HCT116 (cell line): Measurements from ENCODE around the gene MED25. TPM values are rescaled to one million over a fixed set of nuclear protein-coding genes. Genes with fewer than 3 reads are reported as not detected.

Experiments
- ATAC-seq: fragments of 200-7000 bp; cut with Tn5 transposase; 2 replicates; pipeline ENCODE4 v1.9.1; 2020; ENCODE audit warnings: mild to moderate bottlenecking, moderate library complexity
- BruUV-seq: library from RNA; stranded (reverse); fragments of 400-500 nt; replicated peaks from 2 replicates; lab custom pipeline; 2021; lab: Mats Ljungman, UMichigan
- CTCF ChIA-PET: fragments of 300-600 bp; sonication (Branson Sonifier 250); formaldehyde crosslinking; loops from one replicate; lab custom pipeline; 2021; ENCODE audit warnings: antibody characterized with exemption; lab: Charles Lee
- POLR2A ChIA-PET: fragments of 300-600, 350-600 bp; sonication (Branson Sonifier 250); formaldehyde crosslinking; loops from one replicate; lab custom pipeline; 2021; ENCODE audit warnings: antibody characterized with exemption; lab: Charles Lee
- RAD21 ChIA-PET, 2 experiments: fragments of 300-600 bp; sonication (Branson Sonifier 250); formaldehyde crosslinking; loops; one replicate each; lab custom pipeline; 2023; ENCODE audit warnings: low total read pairs in 2 of 2; ENCODE audit not compliant: uncharacterized antibody in 2 of 2, unreplicated experiment in 2 of 2, low non-redundant PET in 1 of 2; lab: Charles Lee
- DNase-seq: peaks from one replicate; pipeline ENCODE4 v3.0.0-alpha.2; 2010; ENCODE audit warnings: low read depth, low spot score
- H2AFZ ChIP-seq: fragments of 200-600 bp; shearing (Covaris generic), sonication (generic); 2 replicates; pipeline ENCODE4 v1.6.1; 2017; ENCODE audit warnings: low read depth, mixed run types, mixed read lengths, antibody characterized with exemption, low read length; ENCODE audit not compliant: poor library complexity, severe bottlenecking
- H3K27ac ChIP-seq: 2 replicates; pipeline ENCODE4 v1.5.1; 2012; ENCODE audit warnings: low read depth, low read length
- H3K27me3 ChIP-seq: fragments of 200-600 bp; sonication (generic); 2 replicates; pipeline ENCODE4 v1.6.1; 2016; ENCODE audit warnings: mixed run types, low read length, mixed read lengths; ENCODE audit not compliant: insufficient read depth
- H3K36me3 ChIP-seq, 2 experiments: fragments of 200-500 bp in 1 of 2; fragments of 200-600 bp in 1 of 2; sonication (Bioruptor generic) in 1 of 2; sonication (generic) in 1 of 2; 2 replicates each; pipeline versions ENCODE4 v1.5.1 to v1.6.1; 2014 to 2016; ENCODE audit warnings: low read length in 2 of 2, inconsistent platforms in 1 of 2, mixed read lengths in 1 of 2, mixed run types in 1 of 2; ENCODE audit not compliant: insufficient read depth in 2 of 2, control insufficient read depth in 1 of 2
- H3K4me1 ChIP-seq, 2 experiments: fragments of 200-600 bp in 1 of 2; sonication (generic) in 1 of 2; 2 replicates each; pipeline versions ENCODE4 v1.5.1 to v1.6.1; 2012 to 2017; ENCODE audit warnings: low read length in 2 of 2, inconsistent platforms in 1 of 2, mild to moderate bottlenecking in 1 of 2, mixed read lengths in 1 of 2, mixed run types in 1 of 2, moderate library complexity in 1 of 2; ENCODE audit not compliant: insufficient read depth in 2 of 2, control insufficient read depth in 1 of 2
- H3K4me2 ChIP-seq: fragments of 200-600 bp; sonication (generic); 2 replicates; pipeline ENCODE4 v1.6.1; 2017; ENCODE audit warnings: mixed run types, low read length, mixed read lengths
- H3K4me3 ChIP-seq, 2 experiments: fragments of 200-600 bp in 1 of 2; sonication (generic) in 1 of 2; replicated peaks in 1 of 2; 2 replicates each; pipeline ENCODE4 v1.5.1; 2011 to 2016; ENCODE audit warnings: low read length in 2 of 2, control low read depth in 1 of 2, low read depth in 1 of 2, mild to moderate bottlenecking in 1 of 2, mixed read lengths in 1 of 2, mixed run types in 1 of 2
- H3K79me2 ChIP-seq: fragments of 200-600 bp; sonication (generic); 2 replicates; pipeline ENCODE4 v1.6.1; 2017; ENCODE audit warnings: mild to moderate bottlenecking, mixed run types, low read length, moderate library complexity, mixed read lengths; ENCODE audit not compliant: insufficient read depth
- H3K9ac ChIP-seq: fragments of 200-600 bp; sonication (generic); 2 replicates; pipeline ENCODE4 v1.6.1; 2016; ENCODE audit warnings: low read length, mixed read lengths
- H3K9me2 ChIP-seq: fragments of 200-600 bp; sonication (generic), shearing (Covaris generic); 2 replicates; pipeline ENCODE4 v1.6.1; 2017; ENCODE audit warnings: mixed run types, mild to moderate bottlenecking, moderate library complexity; ENCODE audit not compliant: insufficient read depth
- H3K9me3 ChIP-seq, 2 experiments: fragments of 200-500 bp in 1 of 2; fragments of 200-600 bp in 1 of 2; sonication (Bioruptor generic) in 1 of 2; sonication (generic) in 1 of 2; 2 replicates each; pipeline ENCODE4 v1.6.1; 2014 to 2017; ENCODE audit warnings: low read length in 2 of 2, mixed read lengths in 2 of 2, inconsistent platforms in 1 of 2, low read depth in 1 of 2, mild to moderate bottlenecking in 1 of 2, mixed run types in 1 of 2, moderate library complexity in 1 of 2; ENCODE audit not compliant: control insufficient read depth in 1 of 2, insufficient read depth in 1 of 2
- H4K20me1 ChIP-seq: fragments of 200-600 bp; sonication (generic), shearing (Covaris generic); 2 replicates; pipeline ENCODE4 v1.6.1; 2017; ENCODE audit warnings: mixed run types, mild to moderate bottlenecking, moderate library complexity; ENCODE audit not compliant: insufficient read depth
- CBX3 ChIP-seq: IDR thresholded peaks from 2 replicates; pipeline ENCODE4 v1.6.1; 2012; ENCODE audit warnings: low read depth
- CEBPB ChIP-seq: IDR thresholded peaks from 2 replicates; pipeline ENCODE4 v1.6.1; 2012; ENCODE audit warnings: low read depth
- CTCF ChIP-seq, 3 experiments: fragments of 200-600 bp in 1 of 3; sonication (generic) in 1 of 3; IDR thresholded peaks in 2 of 3; conservative IDR thresholded peaks in 1 of 3; 2 replicates each; pipeline ENCODE4 v1.5.1; 2012 to 2017; ENCODE audit warnings: low read depth in 2 of 3, low read length in 2 of 3, antibody characterized with exemption in 1 of 3, borderline replicate concordance in 1 of 3, control low read depth in 1 of 3, mild to moderate bottlenecking in 1 of 3, mixed read lengths in 1 of 3, mixed run types in 1 of 3, moderate library complexity in 1 of 3; ENCODE audit not compliant: insufficient read depth in 1 of 3
- ELF1 ChIP-seq: IDR thresholded peaks from 2 replicates; pipeline ENCODE4 v1.6.1; 2012; ENCODE audit warnings: low read depth, borderline replicate concordance
- EZH2 ChIP-seq: fragments of 200-600 bp; sonication (generic); IDR thresholded peaks from 2 replicates; pipeline ENCODE4 v1.6.1; 2017; ENCODE audit warnings: antibody characterized with exemption, mixed run types
- EZH2phosphoT487 ChIP-seq: fragments of 200-600 bp; IDR thresholded peaks from 2 replicates; pipeline ENCODE4 v1.6.1; 2018; ENCODE audit warnings: antibody characterized with exemption, borderline replicate concordance
- FOSL1 ChIP-seq: IDR thresholded peaks from 2 replicates; pipeline ENCODE4 v1.6.1; 2012; ENCODE audit warnings: low read depth
- JUND ChIP-seq: IDR thresholded peaks from 2 replicates; pipeline ENCODE4 v1.6.1; 2012
- RAD21 ChIP-seq: IDR thresholded peaks from 2 replicates; pipeline ENCODE4 v1.6.1; 2012; ENCODE audit warnings: low read depth, mild to moderate bottlenecking
- SP1 ChIP-seq: IDR thresholded peaks from 2 replicates; pipeline ENCODE4 v1.6.1; 2012; ENCODE audit warnings: low read depth
- SRF ChIP-seq: IDR thresholded peaks from 2 replicates; pipeline ENCODE4 v1.6.1; 2012; ENCODE audit warnings: low read depth
- YY1 ChIP-seq: IDR thresholded peaks from 2 replicates; pipeline ENCODE4 v1.6.1; 2011; ENCODE audit warnings: low read length, low read depth, moderate library complexity, mild to moderate bottlenecking; ENCODE audit not compliant: insufficient replicate concordance; ENCODE audit errors: extremely low read depth
- ZFX ChIP-seq: fragments of 450-650 bp; IDR thresholded peaks from 2 replicates; pipeline ENCODE4 v1.6.1; 2017
- ZNF274 ChIP-seq: fragments of 200-500 bp; sonication (Bioruptor generic); IDR thresholded peaks from 2 replicates; pipeline ENCODE4 v1.6.1; 2014; ENCODE audit warnings: mild to moderate bottlenecking, low read depth, low read length, inconsistent platforms
- intact Hi-C: fragments of 100-400 bp; cut with micrococcal nuclease; formaldehyde crosslinking; loops from 2 replicates; pipeline ENCODE4 v1.10.0; 2022
- total RNA-seq: library from RNA; stranded (reverse); gene quantifications from one replicate; pipeline ENCODE4 v1.2.1, GENCODE V29; 2021; ENCODE audit not compliant: unreplicated experiment
- TF ChIP-seq, protein P1 (sequence below): IDR thresholded peaks from 2 replicates; pipeline ENCODE4 v1.6.1; 2011; ENCODE audit warnings: mild to moderate bottlenecking, low read length, moderate library complexity; ENCODE audit not compliant: insufficient replicate concordance; ENCODE audit errors: extremely low read depth
- TF ChIP-seq, protein P2 (sequence below): IDR thresholded peaks from 2 replicates; pipeline ENCODE4 v1.6.1; 2012
- TF ChIP-seq, protein P3 (sequence below): IDR thresholded peaks from 2 replicates; pipeline ENCODE4 v1.6.1; 2012; ENCODE audit warnings: low read depth

The MED25 gene
- total RNA-seq, 1 experiment from 2014 or later, result 77.7 TPM

DNA sequence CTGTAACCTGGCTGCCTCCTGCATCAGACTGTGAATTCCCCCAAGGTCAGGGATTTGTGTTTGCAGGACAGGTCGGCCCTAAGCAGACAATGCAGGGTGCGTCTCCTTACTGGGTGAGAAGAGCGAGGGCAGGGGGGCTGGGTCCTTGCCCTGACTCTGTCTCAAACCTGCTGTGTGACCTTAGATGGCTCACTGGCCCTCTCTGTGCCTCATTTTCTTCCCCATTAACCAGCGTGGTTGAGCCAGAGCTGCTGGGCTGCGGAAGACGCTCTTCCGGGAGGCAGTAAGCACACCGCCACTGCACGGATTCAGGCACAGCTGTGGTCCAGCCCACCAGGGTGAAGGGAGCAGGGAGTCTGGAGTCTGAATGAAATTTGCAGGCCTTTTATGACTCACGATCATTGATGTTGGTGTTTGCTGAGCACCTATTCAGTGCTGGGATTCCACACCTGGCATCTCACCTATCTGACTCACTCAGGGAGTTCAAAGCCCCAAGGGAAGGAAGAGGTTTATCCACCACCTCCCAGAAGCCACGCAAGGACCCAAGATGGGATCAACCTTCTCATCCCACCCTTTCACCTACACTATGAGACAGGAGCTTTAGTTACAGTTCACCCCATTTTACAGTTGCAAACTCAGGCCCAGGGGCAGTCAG, 56.5 kb downstream of the MED25 start:
- intact Hi-C loops, result no loop called here
- TF ChIP-seq SP1 (no peak), CTCF (IDR thresholded peaks at IDR 0.05 in 2 of 3, conservative IDR thresholded peaks at IDR 0.05 in 1 of 3; ENCODE audit: borderline replicate concordance in 1 of 3, insufficient read depth in 1 of 3, low read depth in 2 of 3, low read length in 2 of 3) (no peak), CBX3 (no peak), RAD21 (no peak), SRF (no peak), JUND (no peak), EZH2phosphoT487 (no peak), CEBPB (no peak), YY1 (no peak), ZNF274 (no peak), ELF1 (no peak), ZFX (no peak), EZH2 (no peak), FOSL1 (no peak)
- TF ChIP-seq, protein P1, sequence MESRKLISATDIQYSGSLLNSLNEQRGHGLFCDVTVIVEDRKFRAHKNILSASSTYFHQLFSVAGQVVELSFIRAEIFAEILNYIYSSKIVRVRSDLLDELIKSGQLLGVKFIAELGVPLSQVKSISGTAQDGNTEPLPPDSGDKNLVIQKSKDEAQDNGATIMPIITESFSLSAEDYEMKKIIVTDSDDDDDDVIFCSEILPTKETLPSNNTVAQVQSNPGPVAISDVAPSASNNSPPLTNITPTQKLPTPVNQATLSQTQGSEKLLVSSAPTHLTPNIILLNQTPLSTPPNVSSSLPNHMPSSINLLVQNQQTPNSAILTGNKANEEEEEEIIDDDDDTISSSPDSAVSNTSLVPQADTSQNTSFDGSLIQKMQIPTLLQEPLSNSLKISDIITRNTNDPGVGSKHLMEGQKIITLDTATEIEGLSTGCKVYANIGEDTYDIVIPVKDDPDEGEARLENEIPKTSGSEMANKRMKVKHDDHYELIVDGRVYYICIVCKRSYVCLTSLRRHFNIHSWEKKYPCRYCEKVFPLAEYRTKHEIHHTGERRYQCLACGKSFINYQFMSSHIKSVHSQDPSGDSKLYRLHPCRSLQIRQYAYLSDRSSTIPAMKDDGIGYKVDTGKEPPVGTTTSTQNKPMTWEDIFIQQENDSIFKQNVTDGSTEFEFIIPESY, result no peak
- TF ChIP-seq, protein P2, sequence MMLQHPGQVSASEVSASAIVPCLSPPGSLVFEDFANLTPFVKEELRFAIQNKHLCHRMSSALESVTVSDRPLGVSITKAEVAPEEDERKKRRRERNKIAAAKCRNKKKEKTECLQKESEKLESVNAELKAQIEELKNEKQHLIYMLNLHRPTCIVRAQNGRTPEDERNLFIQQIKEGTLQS, result no peak
- TF ChIP-seq, protein P3, sequence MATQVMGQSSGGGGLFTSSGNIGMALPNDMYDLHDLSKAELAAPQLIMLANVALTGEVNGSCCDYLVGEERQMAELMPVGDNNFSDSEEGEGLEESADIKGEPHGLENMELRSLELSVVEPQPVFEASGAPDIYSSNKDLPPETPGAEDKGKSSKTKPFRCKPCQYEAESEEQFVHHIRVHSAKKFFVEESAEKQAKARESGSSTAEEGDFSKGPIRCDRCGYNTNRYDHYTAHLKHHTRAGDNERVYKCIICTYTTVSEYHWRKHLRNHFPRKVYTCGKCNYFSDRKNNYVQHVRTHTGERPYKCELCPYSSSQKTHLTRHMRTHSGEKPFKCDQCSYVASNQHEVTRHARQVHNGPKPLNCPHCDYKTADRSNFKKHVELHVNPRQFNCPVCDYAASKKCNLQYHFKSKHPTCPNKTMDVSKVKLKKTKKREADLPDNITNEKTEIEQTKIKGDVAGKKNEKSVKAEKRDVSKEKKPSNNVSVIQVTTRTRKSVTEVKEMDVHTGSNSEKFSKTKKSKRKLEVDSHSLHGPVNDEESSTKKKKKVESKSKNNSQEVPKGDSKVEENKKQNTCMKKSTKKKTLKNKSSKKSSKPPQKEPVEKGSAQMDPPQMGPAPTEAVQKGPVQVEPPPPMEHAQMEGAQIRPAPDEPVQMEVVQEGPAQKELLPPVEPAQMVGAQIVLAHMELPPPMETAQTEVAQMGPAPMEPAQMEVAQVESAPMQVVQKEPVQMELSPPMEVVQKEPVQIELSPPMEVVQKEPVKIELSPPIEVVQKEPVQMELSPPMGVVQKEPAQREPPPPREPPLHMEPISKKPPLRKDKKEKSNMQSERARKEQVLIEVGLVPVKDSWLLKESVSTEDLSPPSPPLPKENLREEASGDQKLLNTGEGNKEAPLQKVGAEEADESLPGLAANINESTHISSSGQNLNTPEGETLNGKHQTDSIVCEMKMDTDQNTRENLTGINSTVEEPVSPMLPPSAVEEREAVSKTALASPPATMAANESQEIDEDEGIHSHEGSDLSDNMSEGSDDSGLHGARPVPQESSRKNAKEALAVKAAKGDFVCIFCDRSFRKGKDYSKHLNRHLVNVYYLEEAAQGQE, result no peak
- TF ChIP-seq, all 23 proteins: peak for 0
- DNase-seq, result no peak
- RAD21 ChIA-PET, result no interaction called here
- CTCF ChIA-PET, result no interaction called here
- Histone ChIP-seq H3K36me3 (peaks cover 0 to 9% of the 10 kb centered on the region in 2 experiments; a peak in 1 of 4 replicates), H3K9me2 (no peaks in the 10 kb centered on the region), H3K27me3 (no peaks in the 10 kb centered on the region), H3K27ac (peak overlapping the region; percentile 98; the same call in 1 of the 2 replicates), H3K4me3 (peak overlapping the region; percentile 79 to 89), H3K4me1 (peaks cover 20 to 43% of the 10 kb centered on the region in 2 experiments), H3K9me3 (no peaks in the 10 kb centered on the region), H3K9ac (peak overlapping the region; percentile 93; the same call in 1 of the 2 replicates), H3K79me2 (peaks cover 35% of the 10 kb centered on the region), H4K20me1 (no peaks in the 10 kb centered on the region), H3K4me2 (peak overlapping the region; percentile 99), H2AFZ (no peak overlapping the region)
- ATAC-seq, result no peak
- BruUV-seq, result no TSS peak
- POLR2A ChIA-PET, result no interaction called here
